ENCODE results near the gene BCL2L1.

Gene BCL2L1

DNA sequence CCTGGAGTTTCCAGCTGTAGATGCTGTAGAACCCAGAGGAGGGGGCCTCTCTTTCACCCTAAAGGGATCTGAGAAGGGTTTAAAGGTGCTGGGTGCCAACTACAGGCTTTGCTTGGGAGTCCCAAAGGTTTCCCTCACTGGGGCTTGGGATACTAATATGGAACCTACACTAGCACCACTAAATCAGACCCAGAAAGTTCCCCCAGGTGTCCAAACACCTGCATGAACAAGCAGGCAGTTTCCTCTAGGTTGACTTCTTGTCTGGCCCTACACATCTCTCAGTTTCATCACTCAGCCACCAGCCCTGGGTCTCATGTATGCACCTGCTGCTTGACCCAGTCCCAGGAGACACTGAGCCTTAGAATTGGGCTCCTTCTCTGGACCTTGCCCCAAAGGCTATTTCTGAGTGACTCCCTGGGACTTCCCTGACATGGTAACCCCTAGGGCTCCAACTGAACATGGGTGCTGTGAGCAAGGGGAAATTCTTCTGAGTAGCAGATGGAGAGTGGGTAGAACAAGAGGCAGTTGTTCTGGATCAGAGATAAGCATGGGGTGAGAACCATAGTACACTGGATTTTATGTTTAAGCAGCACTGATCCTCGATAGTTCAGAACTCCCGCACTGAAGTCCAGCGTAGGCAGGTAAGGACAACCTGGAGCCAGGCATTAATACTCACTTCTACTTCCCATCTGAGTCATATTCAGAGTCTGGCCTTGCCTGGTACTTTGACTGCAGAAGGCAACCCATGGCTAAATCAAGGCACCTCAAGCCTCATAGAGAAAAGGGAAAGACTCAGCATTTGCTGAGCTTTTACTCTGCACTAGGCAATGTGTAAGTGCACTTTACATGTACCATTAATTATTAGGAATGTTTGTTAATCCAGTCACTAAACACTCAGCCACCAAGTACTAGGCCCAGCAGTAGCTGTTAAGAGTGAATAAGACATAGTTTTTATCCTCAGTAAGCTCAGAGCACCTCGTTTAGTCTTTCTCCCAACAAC lies 16.8 kb downstream of the BCL2L1 start:
- Histone ChIP-seq H4K8ac (ENCODE audit: low read depth, low read length) (no peak overlapping the region), H4K5ac (ENCODE audit: low read length) (no peak overlapping the region), H3K9ac (ENCODE audit: low read length) (no peak overlapping the region), H3K56ac (ENCODE audit: low read length) (no peak overlapping the region), H3K79me1 (ENCODE audit: low read length) (peaks cover 1% of the 10 kb centered on the region), H3K23ac (ENCODE audit: low read length) (no peak overlapping the region), H3K4me1 (ENCODE audit: control insufficient read depth, low read depth, low read length) (no peaks in the 10 kb centered on the region), H3K4me2 (ENCODE audit: low read length) (no peak overlapping the region), H2BK5ac (ENCODE audit: low read length) (no peak overlapping the region), H3K4ac (ENCODE audit: low read depth, low read length) (no peak overlapping the region), H2AK5ac (ENCODE audit: low read length) (no peak overlapping the region), H3K4me3 (ENCODE audit: low read length) (no peak overlapping the region), H3K79me2 (ENCODE audit: control insufficient read depth, insufficient read depth, low read length) (peaks cover 3% of the 10 kb centered on the region), H3K36me3 (ENCODE audit: control insufficient read depth, insufficient read depth, low read length) (no peaks in the 10 kb centered on the region), H3K27me3 (ENCODE audit: insufficient read depth, low read length, poor library complexity) (no peaks in the 10 kb centered on the region), H2BK120ac (ENCODE audit: low read depth, low read length) (no peak overlapping the region), H3K18ac (ENCODE audit: low read length) (no peak overlapping the region), H2BK15ac (replicated peaks; ENCODE audit: low read depth) (no peak overlapping the region), H3K27ac (ENCODE audit: low read depth, low read length) (no peak overlapping the region)
- no CpG with 5 or more reads among the region's 4 CpGs for WGBS (ENCODE audit: extremely low coverage, insufficient coverage, low lambda C conversion rate)
- DNase-seq = no peak

GRCh38 chr20:31705191-31705590 lies 17.5 kb downstream of the BCL2L1 start:
- Histone ChIP-seq H3K4me3 (ENCODE audit: low read length) (no peak overlapping the region), H3K56ac (ENCODE audit: low read length) (no peak overlapping the region), H3K79me1 (ENCODE audit: low read length) (peaks cover 1% of the 10 kb centered on the region), H3K18ac (ENCODE audit: low read length) (no peak overlapping the region), H4K5ac (ENCODE audit: low read length) (no peak overlapping the region), H2AK5ac (ENCODE audit: low read length) (no peak overlapping the region), H3K36me3 (ENCODE audit: control insufficient read depth, insufficient read depth, low read length) (no peaks in the 10 kb centered on the region), H3K27me3 (ENCODE audit: insufficient read depth, low read length, poor library complexity) (no peaks in the 10 kb centered on the region), H4K8ac (ENCODE audit: low read depth, low read length) (no peak overlapping the region), H3K9ac (ENCODE audit: low read length) (no peak overlapping the region), H2BK120ac (ENCODE audit: low read depth, low read length) (no peak overlapping the region), H3K79me2 (ENCODE audit: control insufficient read depth, insufficient read depth, low read length) (peaks cover 3% of the 10 kb centered on the region), H3K27ac (ENCODE audit: low read depth, low read length) (no peak overlapping the region), H2BK15ac (replicated peaks; ENCODE audit: low read depth) (no peak overlapping the region), H3K4me2 (ENCODE audit: low read length) (no peak overlapping the region), H3K23ac (ENCODE audit: low read length) (no peak overlapping the region), H3K4me1 (ENCODE audit: control insufficient read depth, low read depth, low read length) (no peaks in the 10 kb centered on the region), H2BK5ac (ENCODE audit: low read length) (no peak overlapping the region), H3K4ac (ENCODE audit: low read depth, low read length) (no peak overlapping the region)
- no peak for DNase-seq

DNA sequence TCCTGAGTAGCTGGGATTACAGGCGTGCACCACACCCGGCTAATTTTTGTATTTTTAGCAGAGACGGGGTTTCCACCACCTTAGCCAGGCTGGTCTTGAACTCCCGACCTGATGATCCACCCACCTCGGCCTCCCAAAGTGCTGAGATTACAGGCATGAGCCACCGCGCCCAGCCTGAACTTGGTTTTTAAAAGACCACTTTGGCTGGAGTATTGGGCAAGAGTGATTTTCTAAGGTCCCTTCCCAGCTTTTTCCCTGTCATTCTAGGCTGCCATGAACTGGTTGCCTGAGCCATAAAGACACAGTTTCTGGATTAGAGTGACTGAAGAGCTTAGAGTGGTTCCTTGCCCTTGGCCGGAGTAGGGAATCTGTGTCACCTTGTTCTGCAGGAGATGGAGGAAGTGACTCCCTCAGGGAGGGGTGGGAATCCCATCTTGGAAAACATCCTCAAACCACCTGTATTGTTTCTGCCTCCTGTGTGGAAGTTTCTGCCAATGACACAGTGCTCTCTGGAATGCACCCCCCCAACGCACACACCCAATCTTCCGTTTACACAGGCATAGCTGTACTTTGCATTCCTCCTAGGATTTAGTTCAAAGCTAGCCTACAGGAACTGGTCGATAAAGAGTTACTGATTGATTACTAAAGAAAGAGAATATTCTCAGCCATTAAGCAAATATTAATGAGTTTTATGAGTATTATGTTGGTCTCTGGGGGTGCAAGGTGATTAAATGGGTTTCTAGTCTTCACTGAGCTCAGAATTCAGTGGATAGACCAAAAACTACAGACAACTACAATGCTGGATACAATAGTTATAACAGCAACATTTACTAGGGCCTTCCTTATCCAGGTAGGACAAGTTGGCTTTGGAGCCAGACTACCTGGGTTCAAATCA lies 18.2 kb downstream of the BCL2L1 start:
- peak overlapping the region; percentile 7 for H3K27ac ChIP-seq (ENCODE audit: low read depth, low read length)

DNA sequence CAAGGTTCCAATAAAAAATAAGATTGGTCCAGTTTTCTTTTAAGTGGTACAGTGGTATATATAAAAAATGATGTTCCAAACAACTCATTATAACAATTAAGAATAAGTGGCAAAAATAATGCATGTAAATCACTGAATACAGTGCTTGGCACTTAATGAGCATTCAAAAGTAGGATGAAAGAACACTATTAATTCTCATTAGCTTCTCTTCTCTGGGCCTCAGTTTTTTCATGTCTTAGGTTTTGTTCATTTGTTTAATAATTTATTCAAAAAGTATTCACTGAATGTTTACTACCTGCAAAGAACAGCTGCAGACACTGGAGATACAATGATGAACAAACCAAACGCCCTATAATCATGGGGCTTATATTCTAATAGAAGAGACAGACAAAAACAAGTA lies 21.1 kb downstream of the BCL2L1 start:
- no peak overlapping the region for H3K27ac ChIP-seq (ENCODE audit: low read depth, low read length)
- no peak for DNase-seq
- no peaks in the 10 kb centered on the region for H3K4me1 ChIP-seq (ENCODE audit: control insufficient read depth, low read depth, low read length)
- no peaks in the 10 kb centered on the region for H3K36me3 ChIP-seq (ENCODE audit: control insufficient read depth, insufficient read depth, low read length)
- H3K79me2 ChIP-seq (ENCODE audit: control insufficient read depth, insufficient read depth, low read length) = no peaks in the 10 kb centered on the region
- H3K27me3 ChIP-seq (ENCODE audit: insufficient read depth, low read length, poor library complexity) = no peaks in the 10 kb centered on the region
- H4K5ac ChIP-seq (ENCODE audit: low read length) = no peak overlapping the region
- no peak overlapping the region for H3K4ac ChIP-seq (ENCODE audit: low read depth, low read length)
- H3K79me1 ChIP-seq (ENCODE audit: low read length) = peaks cover 1% of the 10 kb centered on the region
- H2BK120ac ChIP-seq (ENCODE audit: low read depth, low read length) = no peak overlapping the region
- H3K56ac ChIP-seq (ENCODE audit: low read length) = no peak overlapping the region
- no CpG with 5 or more reads among the region's 1 CpG for WGBS (ENCODE audit: extremely low coverage, insufficient coverage, low lambda C conversion rate)
- no peak overlapping the region for H3K4me3 ChIP-seq (ENCODE audit: low read length)
- H3K23ac ChIP-seq (ENCODE audit: low read length) = no peak overlapping the region
- H4K8ac ChIP-seq (ENCODE audit: low read depth, low read length) = no peak overlapping the region
- no peak overlapping the region for H2BK15ac ChIP-seq (replicated peaks; ENCODE audit: low read depth)
- H2AK5ac ChIP-seq (ENCODE audit: low read length) = no peak overlapping the region
- H2BK5ac ChIP-seq (ENCODE audit: low read length) = no peak overlapping the region
- no peak overlapping the region for H3K9ac ChIP-seq (ENCODE audit: low read length)
- H3K4me2 ChIP-seq (ENCODE audit: low read length) = no peak overlapping the region
- H3K18ac ChIP-seq (ENCODE audit: low read length) = no peak overlapping the region

More for the DNA sequence above, 18.2 kb downstream of the BCL2L1 start:
- Histone ChIP-seq H3K4me2 (ENCODE audit: low read length) (no peak overlapping the region), H3K23ac (ENCODE audit: low read length) (no peak overlapping the region), H4K8ac (ENCODE audit: low read depth, low read length) (no peak overlapping the region), H3K9ac (ENCODE audit: low read length) (no peak overlapping the region), H3K4me3 (ENCODE audit: low read length) (no peak overlapping the region), H3K56ac (ENCODE audit: low read length) (no peak overlapping the region), H3K27me3 (ENCODE audit: insufficient read depth, low read length, poor library complexity) (no peaks in the 10 kb centered on the region), H2BK15ac (replicated peaks; ENCODE audit: low read depth) (no peak overlapping the region), H2AK5ac (ENCODE audit: low read length) (no peak overlapping the region), H4K5ac (ENCODE audit: low read length) (no peak overlapping the region), H2BK120ac (ENCODE audit: low read depth, low read length) (no peak overlapping the region), H3K4me1 (ENCODE audit: control insufficient read depth, low read depth, low read length) (no peaks in the 10 kb centered on the region), H3K4ac (ENCODE audit: low read depth, low read length) (no peak overlapping the region), H3K36me3 (ENCODE audit: control insufficient read depth, insufficient read depth, low read length) (no peaks in the 10 kb centered on the region), H3K79me2 (ENCODE audit: control insufficient read depth, insufficient read depth, low read length) (no peaks in the 10 kb centered on the region), H3K18ac (ENCODE audit: low read length) (no peak overlapping the region), H2BK5ac (ENCODE audit: low read length) (no peak overlapping the region), H3K79me1 (ENCODE audit: low read length) (peaks cover 1% of the 10 kb centered on the region)
- WGBS (ENCODE audit: extremely low coverage, insufficient coverage, low lambda C conversion rate) = no CpG with 5 or more reads among the region's 11 CpGs
- DNase-seq = peak; percentile 88

DNA sequence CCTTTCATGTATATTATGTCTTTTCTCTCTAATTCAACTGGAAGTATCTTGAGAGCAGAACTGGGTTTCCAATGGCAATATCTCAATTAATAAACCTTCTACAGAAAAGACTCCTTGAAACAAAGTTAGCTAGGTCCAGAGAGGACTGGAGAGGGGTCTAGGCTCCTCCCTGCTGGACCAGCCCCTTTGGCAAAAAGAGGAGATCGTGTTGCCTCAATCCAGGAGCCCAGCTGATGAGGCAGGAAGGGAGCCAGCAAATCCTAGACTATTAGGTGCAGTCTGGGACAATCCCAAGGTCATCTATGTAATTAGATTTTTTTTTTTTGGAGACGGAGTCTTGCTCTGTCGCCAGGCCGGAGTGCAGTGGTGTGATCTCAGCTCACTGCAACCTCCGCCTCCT lies 21.9 kb downstream of the BCL2L1 start:
- Histone ChIP-seq H2BK120ac (ENCODE audit: low read depth, low read length) (no peak overlapping the region), H4K8ac (ENCODE audit: low read depth, low read length) (no peak overlapping the region), H3K27ac (ENCODE audit: low read depth, low read length) (no peak overlapping the region), H3K27me3 (ENCODE audit: insufficient read depth, low read length, poor library complexity) (no peaks in the 10 kb centered on the region), H3K9ac (ENCODE audit: low read length) (no peak overlapping the region), H2BK5ac (ENCODE audit: low read length) (no peak overlapping the region), H2BK15ac (replicated peaks; ENCODE audit: low read depth) (no peak overlapping the region), H3K23ac (ENCODE audit: low read length) (no peak overlapping the region), H3K79me2 (ENCODE audit: control insufficient read depth, insufficient read depth, low read length) (no peaks in the 10 kb centered on the region), H3K18ac (ENCODE audit: low read length) (no peak overlapping the region), H3K4me3 (ENCODE audit: low read length) (no peak overlapping the region), H4K5ac (ENCODE audit: low read length) (no peak overlapping the region), H3K36me3 (ENCODE audit: control insufficient read depth, insufficient read depth, low read length) (no peaks in the 10 kb centered on the region), H2AK5ac (ENCODE audit: low read length) (no peak overlapping the region), H3K79me1 (ENCODE audit: low read length) (peaks cover 6% of the 10 kb centered on the region), H3K4ac (ENCODE audit: low read depth, low read length) (no peak overlapping the region), H3K4me1 (ENCODE audit: control insufficient read depth, low read depth, low read length) (no peaks in the 10 kb centered on the region), H3K4me2 (ENCODE audit: low read length) (no peak overlapping the region), H3K56ac (ENCODE audit: low read length) (no peak overlapping the region)
- no peak for DNase-seq
- no CpG with 5 or more reads among the region's 5 CpGs for WGBS (ENCODE audit: extremely low coverage, insufficient coverage, low lambda C conversion rate)

Data from mesendoderm (in vitro differentiated cells).